GM12878 (cell line): ENCODE data around the gene PGC. TPM values are rescaled to one million over a fixed set of nuclear protein-coding genes. Genes with fewer than 3 reads are reported as not detected.

Source experiments
- BCL11A ChIP-seq: IDR thresholded peaks from 2 replicates; pipeline ENCODE4 v1.6.1; 2011; ENCODE audit warnings: low read depth, low read length
- BHLHE40 ChIP-seq, 2 experiments: fragments of 450-650 bp in 1 of 2; IDR thresholded peaks; 2 replicates each; pipeline ENCODE4 v1.6.1; 2011 to 2017; ENCODE audit warnings: low read depth in 2 of 2, borderline replicate concordance in 1 of 2, improper control_type of control experiment in 1 of 2, low read length in 1 of 2, mild to moderate bottlenecking in 1 of 2
- CBX3 ChIP-seq: fragments of 200-600 bp; sonication (generic); IDR thresholded peaks from 2 replicates; pipeline ENCODE4 v1.6.1; 2016; ENCODE audit warnings: low read depth, borderline replicate concordance
- CREM ChIP-seq: IDR thresholded peaks from 2 replicates; pipeline ENCODE4 v1.6.1; 2014; ENCODE audit warnings: antibody characterized with exemption, low read depth
- CTCF ChIP-seq, 3 experiments: IDR thresholded peaks in 2 of 3; conservative IDR thresholded peaks in 1 of 3; 2 replicates each; pipeline ENCODE4 v1.5.1; 2011; ENCODE audit warnings: low read depth in 3 of 3, low read length in 3 of 3, mild to moderate bottlenecking in 3 of 3, control low read depth in 2 of 3, moderate library complexity in 2 of 3, inconsistent platforms in 1 of 3, mixed read lengths in 1 of 3; ENCODE audit not compliant: control insufficient read depth in 2 of 3, insufficient read depth in 1 of 3; ENCODE audit errors: extremely low read depth in 1 of 3
- DPF2 ChIP-seq: fragments of 450-650 bp; IDR thresholded peaks from 2 replicates; pipeline ENCODE4 v1.6.1; 2017; ENCODE audit warnings: mild to moderate bottlenecking
- EED ChIP-seq: sonication (generic); IDR thresholded peaks from 2 replicates; pipeline ENCODE4 v1.6.1; 2016; ENCODE audit warnings: antibody characterized with exemption, low read depth
- FOXK2 ChIP-seq: fragments of 450-650 bp; IDR thresholded peaks from 2 replicates; pipeline ENCODE4 v1.6.1; 2017; ENCODE audit warnings: mild to moderate bottlenecking, moderate library complexity
- GATAD2B ChIP-seq: fragments of 450-650 bp; conservative IDR thresholded peaks from 2 replicates; pipeline ENCODE4 v1.6.1; 2017; ENCODE audit warnings: low read depth, mild to moderate bottlenecking, moderate library complexity
- IKZF2 ChIP-seq, 2 experiments: fragments of 450-650 bp; IDR thresholded peaks; 2 replicates each; pipeline ENCODE4 v1.6.1; 2017; ENCODE audit warnings: mild to moderate bottlenecking in 2 of 2, moderate library complexity in 2 of 2
- LARP7 ChIP-seq: fragments of 450-650 bp; IDR thresholded peaks from 2 replicates; pipeline ENCODE4 v1.6.1; 2017; ENCODE audit warnings: mild to moderate bottlenecking
- MLLT1 ChIP-seq: fragments of 450-650 bp; IDR thresholded peaks from 2 replicates; pipeline ENCODE4 v1.6.1; 2016; ENCODE audit warnings: mild to moderate bottlenecking
- NBN ChIP-seq: fragments of 450-650 bp; IDR thresholded peaks from 2 replicates; pipeline ENCODE4 v1.6.1; 2016
- PBX3 ChIP-seq: IDR thresholded peaks from 2 replicates; pipeline ENCODE4 v1.6.1; 2011; ENCODE audit warnings: mild to moderate bottlenecking, low read depth, low read length, moderate library complexity; ENCODE audit not compliant: insufficient replicate concordance
- POLR2A ChIP-seq: IDR thresholded peaks from 2 replicates; pipeline ENCODE4 v1.6.1; 2011; ENCODE audit warnings: low read depth, mild to moderate bottlenecking, low read length
- RB1 ChIP-seq: fragments of 450-650 bp; formaldehyde crosslinking; IDR thresholded peaks from 2 replicates; pipeline ENCODE4 v1.6.1; 2017; ENCODE audit warnings: mild to moderate bottlenecking, borderline replicate concordance
- RFX5 ChIP-seq: IDR thresholded peaks from 2 replicates; pipeline ENCODE4 v1.6.1; 2011; ENCODE audit warnings: low read depth, low read length, improper control_type of control experiment
- SP1 ChIP-seq: IDR thresholded peaks from one replicate; pipeline ENCODE4 v1.6.1; 2011; ENCODE audit warnings: low read depth, low read length
- SREBF2 ChIP-seq: IDR thresholded peaks from 2 replicates; pipeline ENCODE4 v1.6.1; 2012; ENCODE audit warnings: mild to moderate bottlenecking, low read length
- TAF1 ChIP-seq: IDR thresholded peaks from 2 replicates; pipeline ENCODE4 v1.6.1; 2011; ENCODE audit warnings: mild to moderate bottlenecking, low read depth, low read length, borderline replicate concordance
- TARDBP ChIP-seq: IDR thresholded peaks from 2 replicates; pipeline ENCODE4 v1.6.1; 2016; ENCODE audit warnings: borderline replicate concordance
- TCF12 ChIP-seq: IDR thresholded peaks from 2 replicates; pipeline ENCODE4 v1.6.1; 2011; ENCODE audit warnings: low read depth, mild to moderate bottlenecking, low read length
- ZBTB40 ChIP-seq: fragments of 450-650 bp; IDR thresholded peaks from 2 replicates; pipeline ENCODE4 v1.6.1; 2016; ENCODE audit warnings: mild to moderate bottlenecking, moderate library complexity, borderline replicate concordance
- ZZZ3 ChIP-seq: IDR thresholded peaks from 2 replicates; pipeline ENCODE4 v1.6.1; 2011; ENCODE audit warnings: low read depth; ENCODE audit not compliant: control insufficient read depth, insufficient read length
- polyA plus RNA-seq, 11 experiments: library from polyadenylated mRNA; depleted of rRNA in 4 of 11; unstranded in 6 of 11; stranded (reverse) in 5 of 11; fragments of >200 nt; fragmentation: Nextera tagmentation in 4 of 11; fragmentation: Illumina TruSeq in 1 of 11; extraction: Ambion mirVana in 4 of 11; extraction: Trizol in 1 of 11; gene quantifications; 1 replicate in 1 of 11; 2 replicates in 10 of 11; pipeline versions ENCODE4 v1.2.1 to v1.2.3, GENCODE V29; 2011 to 2016; ENCODE audit warnings: inconsistent platforms in 2 of 11, missing spikeins in 2 of 11, low read depth in 1 of 11
- total RNA-seq, 4 experiments: library from RNA; depleted of rRNA in 3 of 4; stranded (reverse); fragments of >200 nt in 3 of 4; fragmentation: Illumina TruSeq in 1 of 4; extraction: Trizol in 1 of 4; gene quantifications; 2 replicates each; pipeline versions ENCODE4 v1.2.1 to v1.2.3, GENCODE V29; 2013 to 2021

The PGC gene
- total and polyA plus RNA-seq, 10 of the 15 experiments (the other 5 are each of a cell fraction or from before 2014, with no cell fraction given): 0.26 TPM; not detected in 9

GRCh38 chr6:41713650-41714291 lies 33.4 kb downstream of the PGC start (continued):
- TF ChIP-seq TAF1 (no peak), TARDBP (no peak), LARP7 (no peak), ZBTB40 (no peak), IKZF2 (IDR thresholded peaks at IDR 0.05) (peak; percentile 70 to 75; a peak in 3 of 4 replicates), FOXK2 (no peak), RB1 (no peak), CBX3 (no peak), PBX3 (peak; percentile 4), EED (peak; percentile 85), NBN (0 out of 2 replicates have a peak, but pooled peaks have one; percentile 49), MLLT1 (0 out of 2 replicates have a peak, but pooled peaks have one; percentile 46), TCF12 (0 out of 2 replicates have a peak, but pooled peaks have one; percentile 19), SREBF2 (no peak), POLR2A (peak; percentile 65), BCL11A (peak; percentile 65), SP1 (no peak), CTCF (IDR thresholded peaks at IDR 0.05 in 2 of 3, conservative IDR thresholded peaks at IDR 0.05 in 1 of 3; ENCODE audit: control insufficient read depth in 2 of 3, extremely low read depth in 1 of 3, insufficient read depth in 1 of 3, low read depth in 3 of 3, low read length in 3 of 3) (0 out of 6 replicates have a peak, but pooled peaks of 1 of the 3 experiments have one; percentile 1), DPF2 (peak; percentile 88), GATAD2B (peak; percentile 84; the same call in 1 of the 2 replicates), ZZZ3 (no peak), BHLHE40 (IDR thresholded peaks at IDR 0.05; ENCODE audit: borderline replicate concordance in 1 of 2, low read depth in 2 of 2, low read length in 1 of 2) (peak; percentile 10 to 75; a peak in 2 of 4 replicates), RFX5 (no peak), CREM (peak; percentile 56; the same call in 1 of the 2 replicates)
